GM19328 (cell line): ENCODE measurements around the gene IFT25.

Experiments used
- ATAC-seq: cut with Tn5 transposase; IDR thresholded peaks from one replicate; pipeline ENCODE4 v1.9.1; 2021; ENCODE audit warnings: mild to moderate bottlenecking, moderate library complexity; ENCODE audit not compliant: unreplicated experiment

IFT25 gene

GRCh38 chr1:53930932-53931331 lies 14.6 kb downstream of the IFT25 start:
- ATAC-seq, result no peak

- ATAC-seq, result no peak
Measured at GRCh38 chr1:53929246-53929960, 16.1 kb downstream of the IFT25 start.

GRCh38 chr1:53927376-53927881 lies 18.1 kb downstream of the IFT25 start:
- ATAC-seq, result no peak

- no peak for ATAC-seq
Measured at GRCh38 chr1:53919675-53920066, 25.8 kb downstream of the IFT25 start.

- ATAC-seq, result no peak
Measured at GRCh38 chr1:53918343-53918742, 27.2 kb downstream of the IFT25 start.

GRCh38 chr1:53913352-53914033 lies 32.0 kb downstream of the IFT25 start:
- ATAC-seq, result no peak

- ATAC-seq, result no peak
Measured at GRCh38 chr1:53911442-53911841, 34.1 kb downstream of the IFT25 start.

GRCh38 chr1:53909946-53910345 lies 35.6 kb downstream of the IFT25 start:
- ATAC-seq, result no peak

GRCh38 chr1:53906121-53906520 lies 39.4 kb downstream of the IFT25 start:
- ATAC-seq, result no peak

- no peak for ATAC-seq
Measured at GRCh38 chr1:53905509-53905908, 40.0 kb downstream of the IFT25 start.

GRCh38 chr1:53902235-53903138 lies 43.0 kb downstream of the IFT25 start:
- no peak for ATAC-seq

GRCh38 chr1:53899708-53900107 lies 45.8 kb downstream of the IFT25 start:
- ATAC-seq, result no peak

- ATAC-seq, result no peak
Measured at GRCh38 chr1:53899206-53899628, 46.3 kb downstream of the IFT25 start.

- no peak for ATAC-seq
Measured at GRCh38 chr1:53896635-53897229, 48.8 kb downstream of the IFT25 start.

- ATAC-seq, result no peak
Measured at GRCh38 chr1:53895421-53895820, 50.1 kb downstream of the IFT25 start.

GRCh38 chr1:53894644-53895043 lies 50.9 kb downstream of the IFT25 start:
- ATAC-seq, result no peak

GRCh38 chr1:53893999-53894636 lies 51.4 kb downstream of the IFT25 start, which contains the start of gene DIO1:
Gene DIO1 (plus strand): TSS chr1:53894187. CDS start chr1:53894211, 24 bp downstream.
- ATAC-seq, result no peak

- ATAC-seq, result no peak
Measured at GRCh38 chr1:53892911-53893310, 52.6 kb downstream of the IFT25 start.

- no peak for ATAC-seq
Measured at GRCh38 chr1:53891678-53892077, 53.8 kb downstream of the IFT25 start.

GRCh38 chr1:53891018-53891417 lies 54.5 kb downstream of the IFT25 start:
- ATAC-seq, result no peak
